Measurements from ENCODE around the gene TEC.

Gene TEC

DNA sequence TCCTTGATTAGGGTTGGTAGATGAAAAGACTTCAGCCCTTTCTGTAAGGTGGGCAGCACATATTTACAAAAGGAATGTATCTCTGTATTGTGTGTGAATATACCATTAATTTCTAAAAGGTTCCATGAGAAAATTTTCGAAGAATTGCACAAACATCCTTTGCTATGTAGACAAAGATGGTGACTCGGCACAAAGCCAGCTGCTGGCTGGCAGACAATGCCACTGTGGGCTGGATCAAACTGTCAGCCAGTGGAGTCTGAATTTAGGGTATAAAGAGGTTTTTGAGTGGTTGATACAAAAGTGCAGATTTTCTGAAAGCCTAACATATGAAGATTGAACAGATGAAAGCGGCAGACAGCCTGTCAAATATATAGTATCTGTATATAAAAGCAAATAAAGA is 129.9 kb downstream of the TEC start:
- CTCF ChIA-PET: interaction anchor here (0.7 to 7.6 kb wide), 6 partner anchors 9 to 406 kb away, joined by 3 to 44 read pairs (median 3); no protein-coding TSS in a partner anchor
- DNase-seq (ENCODE audit: extremely low spot score): no peak
- POLR2A ChIA-PET: no interaction called here
- TF ChIP-seq, protein P1, sequence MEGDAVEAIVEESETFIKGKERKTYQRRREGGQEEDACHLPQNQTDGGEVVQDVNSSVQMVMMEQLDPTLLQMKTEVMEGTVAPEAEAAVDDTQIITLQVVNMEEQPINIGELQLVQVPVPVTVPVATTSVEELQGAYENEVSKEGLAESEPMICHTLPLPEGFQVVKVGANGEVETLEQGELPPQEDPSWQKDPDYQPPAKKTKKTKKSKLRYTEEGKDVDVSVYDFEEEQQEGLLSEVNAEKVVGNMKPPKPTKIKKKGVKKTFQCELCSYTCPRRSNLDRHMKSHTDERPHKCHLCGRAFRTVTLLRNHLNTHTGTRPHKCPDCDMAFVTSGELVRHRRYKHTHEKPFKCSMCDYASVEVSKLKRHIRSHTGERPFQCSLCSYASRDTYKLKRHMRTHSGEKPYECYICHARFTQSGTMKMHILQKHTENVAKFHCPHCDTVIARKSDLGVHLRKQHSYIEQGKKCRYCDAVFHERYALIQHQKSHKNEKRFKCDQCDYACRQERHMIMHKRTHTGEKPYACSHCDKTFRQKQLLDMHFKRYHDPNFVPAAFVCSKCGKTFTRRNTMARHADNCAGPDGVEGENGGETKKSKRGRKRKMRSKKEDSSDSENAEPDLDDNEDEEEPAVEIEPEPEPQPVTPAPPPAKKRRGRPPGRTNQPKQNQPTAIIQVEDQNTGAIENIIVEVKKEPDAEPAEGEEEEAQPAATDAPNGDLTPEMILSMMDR (IDR thresholded peaks at IDR 0.05; ENCODE audit: control extremely low read depth, extremely low read depth, low read depth, missing control alignments): no peak

GRCh38 chr4:48138936-48139335 is 130.7 kb downstream of the TEC start:
- DNase-seq (ENCODE audit: extremely low spot score): peak; percentile 30
- CTCF ChIA-PET: interaction anchor here (0.7 to 7.6 kb wide), 4 partner anchors 9 to 407 kb away, joined by 3 to 44 read pairs (median 3); no protein-coding TSS in a partner anchor
- POLR2A ChIA-PET: no interaction called here
- TF ChIP-seq, protein P1 (IDR thresholded peaks at IDR 0.05; ENCODE audit: control extremely low read depth, extremely low read depth, low read depth, missing control alignments): no peak

DNA sequence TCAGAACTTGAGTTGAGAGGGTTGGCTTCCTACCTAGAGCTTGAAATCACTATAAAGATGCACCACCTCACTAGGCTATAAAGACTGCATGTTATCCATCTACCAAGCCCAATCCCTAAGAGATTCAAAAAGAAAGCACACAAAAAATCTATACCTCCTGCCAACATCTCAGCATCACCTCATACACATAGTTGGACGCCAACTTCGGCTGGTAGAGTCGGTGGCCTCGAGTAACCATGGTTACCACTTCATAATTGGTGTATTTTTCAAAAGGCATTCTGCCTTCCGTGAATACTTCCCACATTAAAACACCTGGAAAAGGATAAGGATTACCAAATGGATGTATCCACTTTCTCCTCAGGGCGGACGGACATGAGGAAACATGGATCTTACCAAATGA is 131.1 kb downstream of the TEC start:
- ChIA-PET POLR2A (no interaction called here), CTCF (interaction anchor here (1.1 to 7.6 kb wide), 3 partner anchors 9 to 152 kb away, joined by 3 to 44 read pairs (median 3); no protein-coding TSS in a partner anchor)
- DNase-seq (ENCODE audit: extremely low spot score): no peak
- TF ChIP-seq, protein P1 (IDR thresholded peaks at IDR 0.05; ENCODE audit: control extremely low read depth, extremely low read depth, low read depth, missing control alignments): no peak

DNA sequence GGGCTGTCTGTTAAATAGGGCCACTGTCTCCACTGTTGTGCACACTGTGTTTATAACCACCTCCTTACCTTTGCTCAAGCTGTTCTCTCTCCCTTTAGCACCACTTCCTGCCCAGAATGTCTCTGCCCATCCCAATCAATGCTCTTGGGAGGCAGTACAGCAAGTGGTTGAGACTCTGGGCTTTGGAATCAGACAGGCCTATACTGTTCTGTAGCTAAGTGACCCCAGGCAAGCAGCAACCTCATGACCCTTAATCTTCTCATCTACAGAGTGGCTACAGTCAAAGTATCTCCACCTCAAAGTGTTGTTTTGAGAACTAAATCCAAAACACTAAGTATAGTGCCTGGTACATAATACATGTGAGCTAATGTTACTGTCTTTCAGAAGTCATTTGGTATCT is 131.8 kb downstream of the TEC start:
- TF ChIP-seq, protein P1 (IDR thresholded peaks at IDR 0.05; ENCODE audit: control extremely low read depth, extremely low read depth, low read depth, missing control alignments): no peak
- CTCF ChIA-PET: interaction anchor here (1.1 to 7.6 kb wide), 4 partner anchors 10 to 152 kb away, joined by 3 to 44 read pairs (median 5); no protein-coding TSS in a partner anchor
- no peak for DNase-seq (ENCODE audit: extremely low spot score)
- POLR2A ChIA-PET: no interaction called here

GRCh38 chr4:48134081-48134480 is 135.6 kb downstream of the TEC start, which contains the start of gene TXK:
TSS of gene TXK (minus strand) at chr4:48134250. CDS start at chr4:48134170, 80 bp downstream.
- TF ChIP-seq, protein P1 (IDR thresholded peaks at IDR 0.05; ENCODE audit: control extremely low read depth, extremely low read depth, low read depth, missing control alignments): no peak
- CTCF ChIA-PET: no interaction called here
- DNase-seq (ENCODE audit: extremely low spot score): no peak
- POLR2A ChIA-PET: no interaction called here

GRCh38 chr4:48133669-48134068 is 136.0 kb downstream of the TEC start:
- ChIA-PET POLR2A (no interaction called here), CTCF (no interaction called here)
- DNase-seq (ENCODE audit: extremely low spot score): no peak
- TF ChIP-seq, protein P1 (IDR thresholded peaks at IDR 0.05; ENCODE audit: control extremely low read depth, extremely low read depth, low read depth, missing control alignments): no peak

Data from GM10248 (cell line).